ENCODE measurements around the gene JAK2. TPM values are rescaled to one million over a fixed set of nuclear protein-coding genes. Genes with fewer than 3 reads are reported as not detected.

The JAK2 gene
- total RNA-seq, result 6.7 and 7.0 TPM in 2 replicates

DNA sequence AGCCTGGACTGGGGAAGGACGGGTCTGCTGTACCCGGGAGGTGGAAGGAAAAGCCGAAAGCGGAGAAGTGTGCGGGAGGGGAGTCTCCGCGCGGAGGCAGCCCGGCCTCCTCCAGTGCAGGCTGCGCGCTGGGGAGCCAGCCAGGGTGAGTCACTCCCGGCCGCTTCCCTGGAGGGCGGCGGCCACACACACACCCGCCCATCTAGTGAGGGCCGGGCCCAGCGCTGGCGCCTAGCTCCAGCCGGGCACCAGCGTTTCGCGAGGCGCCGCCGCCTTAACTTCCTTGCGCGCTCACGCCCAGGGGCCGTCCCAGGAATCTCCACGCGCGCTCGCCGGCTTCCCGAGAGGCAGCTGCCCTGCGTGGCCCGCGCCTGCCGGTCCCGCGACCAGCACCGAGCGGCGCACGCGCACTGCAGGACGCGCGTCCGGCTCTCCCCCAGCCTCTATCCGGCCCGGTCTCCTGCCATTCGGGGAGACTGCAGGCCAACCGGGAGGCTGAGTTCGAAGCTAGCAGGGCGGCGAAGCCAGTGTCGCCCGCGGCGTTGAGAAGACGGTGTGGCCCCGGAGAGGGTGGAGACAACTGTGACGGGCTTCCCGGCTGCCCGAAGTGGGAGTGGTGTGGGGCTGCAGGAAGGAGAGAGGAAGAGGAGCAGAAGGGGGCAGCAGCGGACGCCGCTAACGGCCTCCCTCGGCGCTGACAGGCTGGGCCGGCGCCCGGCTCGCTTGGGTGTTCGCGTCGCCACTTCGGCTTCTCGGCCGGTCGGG lies at the start of gene JAK2:
JAK2 (plus strand) TSS at position 652 of the 765 bp plus-strand sequence. CDS start 36,716 bp downstream, outside the sequence.

Other genes with a start within 250 kb of the JAK2 start
- gene AK3, start 244.1 kb upstream of the JAK2 start, total RNA-seq, result 73.1 and 92.2 TPM in 2 replicates
- 9.1 and 9.4 TPM in 2 replicates for gene RCL1, start 192.3 kb upstream of the JAK2 start, total RNA-seq
- gene INSL6, start 200.4 kb downstream of the JAK2 start, total RNA-seq, result not detected in 2 replicates
- not detected in 2 replicates for gene INSL4, start 246.1 kb downstream of the JAK2 start, total RNA-seq

Measured in smooth muscle cell of bladder (primary cell).